ENCODE measurements around the gene TNS1. TPM values are rescaled to one million over a fixed set of nuclear protein-coding genes. Genes with fewer than 3 reads are reported as not detected.

Gene TNS1
- total and polyA plus RNA-seq, 8 donors: 139 to 327 (median 159) TPM

- ATAC-seq: no peak
- peaks cover 0 to 84% of the 10 kb centered on the region in 2 donors for H3K36me3 ChIP-seq
Measured at GRCh38 chr2:217820091-217820819, 182.5 kb downstream of the TNS1 start.

GRCh38 chr2:217818293-217818850 is 184.4 kb downstream of the TNS1 start:
- Histone ChIP-seq H3K36me3 (peaks cover 0 to 87% of the 10 kb centered on the region in 2 donors), H3K27ac (peak overlapping the region in 1 of 2 donors; percentile 58), H3K9me3 (no peaks in the 10 kb centered on the region), H3K4me3 (no peak overlapping the region), H3K27me3 (no peaks in the 10 kb centered on the region), H3K4me1 (peaks cover 5 to 58% of the 10 kb centered on the region in 2 donors)
- TF ChIP-seq CTCF (IDR thresholded peaks at IDR 0.05): no peak
- no peak for DNase-seq
- ATAC-seq: no peak
- intact Hi-C loops (cut with DNase I): no loop called here

More at GRCh38 chr2:217820091-217820819, 182.5 kb downstream of the TNS1 start:
- H3K9me3 ChIP-seq: no peaks in the 10 kb centered on the region
- intact Hi-C loops (cut with DNase I): no loop called here
- no peaks in the 10 kb centered on the region for H3K27me3 ChIP-seq
- TF ChIP-seq CTCF (IDR thresholded peaks at IDR 0.05): no peak
- H3K4me1 ChIP-seq: peaks cover 5 to 58% of the 10 kb centered on the region in 2 donors
- H3K27ac ChIP-seq: peak overlapping the region in 1 of 2 donors; percentile 51
- no peak overlapping the region for H3K4me3 ChIP-seq
- DNase-seq: peak in 1 of 4 donors; percentile 22

- Histone ChIP-seq H3K9me3 (no peaks in the 10 kb centered on the region), H3K27ac (peak overlapping the region; percentile 35 to 58), H3K4me3 (no peak overlapping the region), H3K27me3 (no peaks in the 10 kb centered on the region), H3K36me3 (peaks cover 0 to 93% of the 10 kb centered on the region in 2 donors), H3K4me1 (peaks cover 2 to 58% of the 10 kb centered on the region in 2 donors)
- TF ChIP-seq CTCF (IDR thresholded peaks at IDR 0.05): no peak
- ATAC-seq: no peak
- DNase-seq: peak in 1 of 4 donors; percentile 73
- intact Hi-C loops (cut with DNase I): no loop called here
Measured at GRCh38 chr2:217817466-217818292, 185.1 kb downstream of the TNS1 start.

GRCh38 chr2:217816396-217816869 is 186.4 kb downstream of the TNS1 start:
- no peak for TF ChIP-seq CTCF (IDR thresholded peaks at IDR 0.05)
- DNase-seq: peak in 3 of 4 donors; percentile 61 to 87 (median 76)
- H3K4me3 ChIP-seq: no peak overlapping the region
- no peaks in the 10 kb centered on the region for H3K9me3 ChIP-seq
- intact Hi-C loops (cut with DNase I): no loop called here
- H3K27ac ChIP-seq: peak overlapping the region; percentile 35 to 58
- H3K4me1 ChIP-seq: peaks cover 0 to 45% of the 10 kb centered on the region in 2 donors
- peak; percentile 41 for ATAC-seq
- H3K27me3 ChIP-seq: no peaks in the 10 kb centered on the region
- peaks cover 0 to 98% of the 10 kb centered on the region in 2 donors for H3K36me3 ChIP-seq
